CD4-positive, alpha-beta T cell treated with Interleukin-6 for 4 hours (primary cell): Measurements from ENCODE around the gene RAMP3.
"Not testable (repeated sequence)": the region's sequence is repeated elsewhere in the genome, so short reads cannot be mapped to it uniquely, and the experiment has no call there.

Experiments used
- DNase-seq: peaks from one replicate; pipeline ENCODE4 v3.0.0-alpha.2; 2020; ENCODE audit warnings: mixed read lengths

The RAMP3 gene

GRCh38 chr7:45132708-45133320, 24.8 kb upstream of the RAMP3 start:
- no peak for DNase-seq

- DNase-seq, result no peak
Measured at GRCh38 chr7:45133352-45133751, 24.2 kb upstream of the RAMP3 start.

- no peak for DNase-seq
Measured at GRCh38 chr7:45133877-45134276, 23.7 kb upstream of the RAMP3 start.

- DNase-seq, result peak; percentile 78
Measured at GRCh38 chr7:45136106-45137060, 21.2 kb upstream of the RAMP3 start.

GRCh38 chr7:45138433-45139267, 18.9 kb upstream of the RAMP3 start:
- no peak for DNase-seq

- no peak for DNase-seq
Measured at GRCh38 chr7:45140827-45141226, 16.8 kb upstream of the RAMP3 start.

- no peak for DNase-seq
Measured at GRCh38 chr7:45143616-45144015, 14.0 kb upstream of the RAMP3 start.

- no peak for DNase-seq
Measured at GRCh38 chr7:45145881-45146280, 11.7 kb upstream of the RAMP3 start.

GRCh38 chr7:45146531-45147379, 10.8 kb upstream of the RAMP3 start:
- DNase-seq, result no peak

- DNase-seq, result no peak
Measured at GRCh38 chr7:45147858-45148652, 9.5 kb upstream of the RAMP3 start.

- no peak for DNase-seq
Measured at GRCh38 chr7:45148653-45148973, 9.0 kb upstream of the RAMP3 start.

GRCh38 chr7:45149606-45150005, 8.0 kb upstream of the RAMP3 start:
- no peak for DNase-seq

GRCh38 chr7:45150199-45150598, 7.4 kb upstream of the RAMP3 start:
- no peak for DNase-seq

- no peak for DNase-seq
Measured at GRCh38 chr7:45151131-45151684, 6.4 kb upstream of the RAMP3 start.

- DNase-seq, result no peak
Measured at GRCh38 chr7:45151967-45152366, 5.6 kb upstream of the RAMP3 start.

- no peak for DNase-seq
Measured at GRCh38 chr7:45153233-45153632, 4.4 kb upstream of the RAMP3 start.

GRCh38 chr7:45153861-45154260, 3.7 kb upstream of the RAMP3 start:
- DNase-seq, result not testable (repeated sequence)

GRCh38 chr7:45155357-45155900, 2.2 kb upstream of the RAMP3 start:
- DNase-seq, result no peak

- DNase-seq, result no peak
Measured at GRCh38 chr7:45155941-45156340, 1.6 kb upstream of the RAMP3 start.

GRCh38 chr7:45156516-45157272, 897 bp upstream of the RAMP3 start:
- DNase-seq, result no peak
